ENCODE results near the gene UNC119B. TPM values are rescaled to one million over a fixed set of nuclear protein-coding genes. Genes with fewer than 3 reads are reported as not detected.
A peak's percentile ranks its signal among the peaks of the same experiment; 100 is the strongest.

UNC119B gene
- total and polyA plus RNA-seq, 3 donors from 2014 or later = 42.2 to 45.2 (median 43.3) TPM

- no peak for DNase-seq
- Histone ChIP-seq H3K27ac (no peak overlapping the region), H3K9me3 (no peaks in the 10 kb centered on the region), H3K4me3 (no peak overlapping the region), H3K4me1 (peaks cover 8% of the 10 kb centered on the region), H3K27me3 (no peaks in the 10 kb centered on the region), H3K36me3 (ENCODE audit: low read depth, missing control alignments) (no peaks in the 10 kb centered on the region)
- intact Hi-C loops (cut with DNase I; ENCODE audit: low total_unique reads) = no loop called here
- TF ChIP-seq CTCF (IDR thresholded peaks at IDR 0.05) (no peak), POLR2A (IDR thresholded peaks at IDR 0.05) (no peak)
- 85 to 92% methylated on average over 5 of the region's 5 CpGs for WGBS, 2 donors
Observed at GRCh38 chr12:120670667-120671066, 39.6 kb upstream of the UNC119B start.

GRCh38 chr12:120674097-120674636 is 36.1 kb upstream of the UNC119B start:
- 90% methylated on average over 6 of the region's 6 CpGs for WGBS, 2 donors
- Histone ChIP-seq H3K27me3 (no peaks in the 10 kb centered on the region), H3K4me1 (peaks cover 9% of the 10 kb centered on the region), H3K27ac (no peak overlapping the region), H3K9me3 (no peaks in the 10 kb centered on the region), H3K4me3 (no peak overlapping the region), H3K36me3 (ENCODE audit: low read depth, missing control alignments) (no peaks in the 10 kb centered on the region)
- intact Hi-C loops (cut with DNase I; ENCODE audit: low total_unique reads) = no loop called here
- no peak for DNase-seq
- TF ChIP-seq CTCF (IDR thresholded peaks at IDR 0.05) (no peak), POLR2A (IDR thresholded peaks at IDR 0.05) (no peak)

- no peak for DNase-seq
- Histone ChIP-seq H3K36me3 (ENCODE audit: low read depth, missing control alignments) (no peaks in the 10 kb centered on the region), H3K4me1 (peaks cover 7% of the 10 kb centered on the region), H3K4me3 (no peak overlapping the region), H3K27ac (peak overlapping the region in 1 of 2 donors; percentile 14), H3K9me3 (no peaks in the 10 kb centered on the region), H3K27me3 (no peaks in the 10 kb centered on the region)
- intact Hi-C loops (cut with DNase I; ENCODE audit: low total_unique reads) = no loop called here
- TF ChIP-seq CTCF (IDR thresholded peaks at IDR 0.05) = no peak
- no peak for TF ChIP-seq POLR2A (IDR thresholded peaks at IDR 0.05)
- WGBS, 2 donors = 34 to 44% methylated on average over 3 to 7 of the region's 7 CpGs
Observed at GRCh38 chr12:120677765-120678473, 32.3 kb upstream of the UNC119B start.

- WGBS, 2 donors = 74 to 81% methylated on average over 8 of the region's 8 CpGs
- H3K27me3 ChIP-seq = no peaks in the 10 kb centered on the region
- H3K9me3 ChIP-seq = no peaks in the 10 kb centered on the region
- intact Hi-C loops (cut with DNase I; ENCODE audit: low total_unique reads) = no loop called here
- no peak overlapping the region for H3K27ac ChIP-seq
- no peaks in the 10 kb centered on the region for H3K36me3 ChIP-seq (ENCODE audit: low read depth, missing control alignments)
- H3K4me1 ChIP-seq = peaks cover 7% of the 10 kb centered on the region
- DNase-seq = no peak
- H3K4me3 ChIP-seq = no peak overlapping the region
- TF ChIP-seq POLR2A (IDR thresholded peaks at IDR 0.05) (no peak), CTCF (IDR thresholded peaks at IDR 0.05) (no peak)
Observed at GRCh38 chr12:120678572-120678971, 31.7 kb upstream of the UNC119B start.

All from testis (tissue), 3 donors.